T-helper 9 cell (primary cell): ENCODE measurements around the gene CIB4.

Source experiments
- DNase-seq: peaks from one replicate; pipeline ENCODE4 v3.0.0-alpha.2; 2020
- total RNA-seq, 2 donors: gene quantifications; one replicate each; lab custom pipeline; 2026; lab: John Stamatoyannopoulos, UW

Gene CIB4
- 0 reads per million in 2 donors for total RNA-seq

- DNase-seq, result no peak
Measured at GRCh38 chr2:26640781-26641564, at the start of gene CIB4. CIB4 (minus strand) TSS chr2:26641366; CDS start chr2:26641314, 52 bp downstream.

DNA sequence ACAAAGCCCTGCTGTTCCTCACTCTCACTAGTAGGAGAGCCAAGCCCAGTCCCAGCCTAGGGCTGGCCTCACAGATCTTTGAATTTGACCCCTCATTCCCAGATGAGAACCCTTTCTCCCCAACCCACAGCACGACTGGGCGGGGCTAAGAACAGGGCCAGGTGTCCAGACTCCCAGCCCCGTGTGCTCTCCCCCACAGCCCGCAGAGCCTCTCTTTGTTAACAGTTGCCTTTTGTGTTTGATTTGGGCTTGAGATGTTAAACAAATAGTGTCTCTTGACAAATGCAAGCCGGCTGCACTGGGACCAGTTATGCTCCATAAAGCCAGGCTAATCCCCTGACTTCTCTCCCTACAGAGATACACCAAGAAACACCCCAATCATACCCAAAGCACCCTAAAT, 46.6 kb upstream of the CIB4 start:
- DNase-seq, result no peak

GRCh38 chr2:26687328-26687727, 46.2 kb upstream of the CIB4 start:
- DNase-seq, result no peak

- DNase-seq, result no peak
Measured at GRCh38 chr2:26685989-26686839, 45.0 kb upstream of the CIB4 start.

- DNase-seq, result no peak
Measured at GRCh38 chr2:26685341-26685740, 44.2 kb upstream of the CIB4 start.

DNA sequence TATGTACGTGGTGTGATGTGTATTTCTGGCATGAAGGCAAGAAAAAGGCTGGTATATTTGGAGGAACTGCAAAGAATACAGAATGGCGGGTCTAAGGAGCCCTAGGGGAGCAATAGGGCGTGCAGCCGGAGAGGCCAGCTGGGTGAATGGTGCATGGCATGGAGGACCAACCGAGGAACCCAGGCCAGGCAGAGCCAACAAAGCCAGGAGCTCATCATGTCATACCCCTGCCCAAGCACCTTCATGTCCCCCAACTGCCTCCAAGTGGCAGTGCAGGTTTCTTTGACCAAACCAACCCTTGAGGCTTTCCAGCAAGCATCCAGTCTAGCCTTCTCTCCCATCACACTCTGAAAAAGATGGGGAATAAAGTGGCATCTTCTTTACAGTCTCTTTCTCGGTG, 42.4 kb upstream of the CIB4 start:
- DNase-seq, result no peak

DNA sequence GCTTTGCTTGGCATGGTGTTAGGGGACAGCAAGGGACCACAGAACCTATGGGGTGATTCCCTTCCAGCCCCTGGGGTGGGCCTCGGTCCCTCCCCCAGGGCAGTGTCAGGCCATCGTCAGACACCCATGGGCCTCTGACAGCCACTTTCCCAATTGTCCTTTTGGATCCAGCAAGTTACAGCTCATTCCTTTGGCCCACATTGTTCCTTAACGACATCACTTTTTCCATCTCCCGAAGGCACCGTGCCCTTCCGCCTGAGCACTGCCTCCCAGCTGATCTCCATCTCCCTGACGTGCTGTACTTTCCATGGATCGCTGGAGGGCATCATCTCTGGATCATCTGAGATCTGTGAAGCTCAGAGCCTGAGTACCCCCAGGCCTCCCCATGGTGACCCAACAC, 41.0 kb upstream of the CIB4 start:
- DNase-seq, result no peak

GRCh38 chr2:26681656-26682055, 40.5 kb upstream of the CIB4 start:
- no peak for DNase-seq

DNA sequence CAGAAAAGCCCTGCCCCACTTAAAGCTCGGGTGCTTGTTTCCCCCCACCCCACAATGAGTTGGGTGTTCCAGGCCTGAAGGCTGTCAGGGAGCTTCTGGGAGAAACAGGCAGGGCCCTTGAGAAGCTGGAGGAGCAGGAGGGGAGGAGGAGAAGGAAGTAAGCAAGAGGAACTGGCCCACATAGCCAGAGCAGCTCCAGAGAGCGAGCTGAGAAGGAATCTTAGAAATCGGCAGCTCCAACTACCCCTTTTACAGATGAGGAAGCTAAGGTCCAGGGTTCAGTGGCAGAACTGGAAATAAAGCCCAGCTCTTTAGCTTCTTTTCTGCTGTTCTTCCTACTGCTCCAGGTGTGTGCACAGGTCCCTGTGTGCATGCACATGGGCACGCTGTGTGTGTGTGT, 38.7 kb upstream of the CIB4 start:
- no peak for DNase-seq

GRCh38 chr2:26678035-26678434, 36.9 kb upstream of the CIB4 start:
- DNase-seq, result no peak

DNA sequence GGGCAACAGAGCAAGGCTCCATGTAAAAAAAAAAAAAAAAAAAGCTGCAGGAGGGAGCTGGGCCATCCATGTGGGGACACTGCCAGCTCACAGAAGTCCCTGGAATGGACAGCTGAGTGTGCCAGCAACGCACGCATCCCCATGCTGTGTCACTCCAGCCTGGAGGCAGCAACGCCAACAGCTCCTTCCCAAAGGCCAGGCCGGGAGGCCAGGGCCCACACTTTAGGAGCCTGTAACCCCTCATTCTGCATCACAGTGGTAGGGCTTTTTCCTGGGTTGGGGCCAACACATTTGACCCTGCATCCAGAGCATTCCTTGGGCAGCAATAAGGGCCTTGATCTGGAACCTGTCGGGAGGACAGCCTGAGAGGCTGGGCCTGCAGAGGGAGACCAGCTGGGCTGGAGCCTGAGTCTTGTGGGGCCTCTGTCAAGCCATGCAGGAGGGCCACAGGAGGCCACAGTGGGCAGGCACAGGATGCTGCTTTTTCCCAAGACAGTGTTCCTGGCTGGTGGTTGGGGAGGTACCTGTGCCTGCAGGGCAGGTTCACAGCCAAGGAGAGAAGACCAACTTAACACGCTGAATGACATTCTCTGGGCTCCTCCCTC, 34.6 kb upstream of the CIB4 start:
- no peak for DNase-seq

DNA sequence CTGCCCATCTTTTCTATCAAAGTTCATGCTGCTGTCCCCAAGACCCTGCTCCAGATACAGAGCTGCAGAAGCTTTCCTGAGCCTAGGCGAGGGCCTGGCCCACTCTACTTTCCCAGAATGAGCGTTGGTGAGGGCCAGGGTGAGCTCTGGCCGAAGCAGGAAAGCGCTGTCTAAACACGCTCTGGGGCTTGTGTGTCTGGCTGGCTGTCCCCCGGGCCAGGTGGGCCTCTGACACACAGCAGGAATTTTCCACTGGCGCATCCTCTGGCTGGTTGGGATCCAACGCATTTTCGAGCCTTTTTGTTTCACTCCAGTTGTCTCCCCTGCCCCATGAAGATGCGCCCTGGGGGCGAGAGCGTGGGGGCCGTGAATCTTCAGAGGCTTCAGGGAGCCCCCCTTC, 33.6 kb upstream of the CIB4 start:
- DNase-seq, result no peak

GRCh38 chr2:26674002-26674751, 33.0 kb upstream of the CIB4 start:
- DNase-seq, result no peak

- no peak for DNase-seq
Measured at GRCh38 chr2:26672818-26673393, 31.7 kb upstream of the CIB4 start.

DNA sequence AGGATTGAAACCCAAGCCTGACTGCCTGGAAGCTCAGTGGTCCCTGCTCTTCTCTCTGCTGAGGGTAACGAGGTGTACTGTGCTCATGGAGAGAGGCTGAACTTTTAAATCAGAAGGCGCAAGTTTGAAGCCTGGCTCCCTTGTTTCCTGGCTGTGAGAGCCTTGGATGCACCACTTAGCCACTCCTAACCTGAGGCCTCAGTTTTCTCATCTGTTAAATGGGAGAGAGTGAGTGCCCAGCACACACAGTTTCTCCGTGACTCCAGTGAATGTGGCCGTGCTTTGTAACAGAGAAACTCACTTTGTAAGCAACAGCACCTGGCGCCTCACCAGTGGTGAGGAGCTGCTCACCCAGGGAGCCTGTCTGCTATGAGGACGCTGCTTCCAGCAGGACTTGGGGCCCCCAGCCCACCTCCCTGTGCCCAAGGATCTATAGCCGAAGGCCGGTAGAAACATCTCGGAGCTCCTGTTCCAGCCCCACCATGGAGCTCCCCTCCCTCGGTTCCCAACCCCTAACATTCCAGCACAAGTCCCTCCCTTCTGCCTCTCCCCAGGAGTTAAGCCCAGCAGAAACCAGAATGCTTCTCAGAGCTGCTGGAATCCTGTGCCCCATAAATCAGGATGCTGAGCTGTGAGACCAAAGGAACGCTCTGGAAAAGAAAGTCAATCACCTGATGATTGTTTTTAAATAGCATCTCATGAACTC, 31.1 kb upstream of the CIB4 start:
- DNase-seq, result no peak

DNA sequence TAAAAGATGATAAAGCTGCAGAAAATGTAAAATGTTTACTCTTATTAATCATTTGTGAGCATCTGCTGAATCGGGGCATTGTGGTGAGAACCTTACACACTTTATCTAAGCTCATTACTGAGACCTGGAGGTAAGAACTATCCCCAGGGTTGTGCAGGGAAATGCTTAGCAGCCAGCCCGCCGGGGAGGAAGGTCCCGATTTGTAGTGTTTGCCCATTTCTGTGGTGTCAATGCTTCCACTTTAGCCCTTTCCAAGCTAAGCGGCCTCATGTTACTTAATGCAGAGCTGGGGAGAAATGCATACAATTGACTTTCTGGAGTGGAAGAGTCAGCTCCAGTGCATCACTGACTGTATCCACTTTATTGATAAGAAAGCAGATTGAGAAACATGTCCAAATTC, 30.5 kb upstream of the CIB4 start:
- no peak for DNase-seq

DNA sequence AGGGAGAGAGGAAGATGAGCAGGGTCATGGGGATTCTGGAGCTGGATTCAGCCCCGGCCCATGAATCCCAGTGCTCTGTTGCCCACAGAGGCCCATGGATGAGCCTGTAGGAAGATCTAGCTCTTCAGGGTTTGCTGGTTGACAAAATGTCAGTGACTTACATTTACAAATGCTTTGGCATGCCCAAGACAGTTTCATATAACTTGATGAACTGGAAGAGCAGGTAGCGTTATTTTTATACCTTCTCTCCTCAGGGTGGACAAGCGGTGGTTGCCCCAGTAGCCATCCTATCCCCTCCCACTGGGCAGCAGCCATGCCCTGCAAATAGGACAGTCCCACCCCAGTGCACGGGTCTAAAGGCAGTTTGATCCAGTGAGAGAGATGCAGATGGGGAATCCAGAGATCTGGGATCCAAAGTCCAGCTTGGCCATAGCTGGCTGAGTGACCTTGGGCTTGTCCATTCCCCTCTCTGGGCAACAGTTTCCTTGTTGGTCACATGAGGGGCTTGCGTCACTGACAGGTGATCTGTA, 29.8 kb upstream of the CIB4 start:
- DNase-seq, result no peak

DNA sequence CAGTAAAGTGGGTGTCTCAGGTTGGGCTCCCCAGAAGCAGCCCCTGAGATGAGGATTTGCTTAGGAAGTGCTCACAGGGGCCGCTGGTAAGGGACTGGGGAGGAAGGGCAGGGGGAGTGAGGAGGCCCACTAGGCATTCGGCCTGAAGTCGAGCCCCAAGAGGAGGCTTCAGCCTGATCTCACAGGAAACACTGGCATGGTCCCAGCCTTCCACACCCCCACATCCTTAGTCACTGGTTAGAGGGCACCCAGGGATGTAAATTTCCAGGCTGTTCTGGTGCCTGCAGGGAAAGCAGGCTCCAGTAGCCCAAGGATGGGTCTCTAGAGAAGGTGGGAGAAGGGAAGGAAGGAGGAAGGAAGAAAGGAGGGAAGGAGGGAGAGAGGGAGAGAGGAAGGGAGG, 29.0 kb upstream of the CIB4 start:
- DNase-seq, result no peak

- DNase-seq, result no peak
Measured at GRCh38 chr2:26668856-26669750, 27.9 kb upstream of the CIB4 start.

GRCh38 chr2:26668041-26668440, 26.9 kb upstream of the CIB4 start:
- DNase-seq, result no peak

- DNase-seq, result no peak
Measured at GRCh38 chr2:26666671-26667070, 25.5 kb upstream of the CIB4 start.
